Fibroblast of skin of right quadriceps (primary cell): Measurements from ENCODE around the gene WRAP73.
"Not testable (repeated sequence)": the region's sequence is repeated elsewhere in the genome, so short reads cannot be mapped to it uniquely, and the experiment has no call there.

Experiments used
- DNase-seq: peaks from one replicate; pipeline ENCODE4 v3.0.0-alpha.2; 2013

WRAP73 gene

GRCh38 chr1:3594706-3595377, 55.1 kb downstream of the WRAP73 start:
- no peak for DNase-seq

DNA sequence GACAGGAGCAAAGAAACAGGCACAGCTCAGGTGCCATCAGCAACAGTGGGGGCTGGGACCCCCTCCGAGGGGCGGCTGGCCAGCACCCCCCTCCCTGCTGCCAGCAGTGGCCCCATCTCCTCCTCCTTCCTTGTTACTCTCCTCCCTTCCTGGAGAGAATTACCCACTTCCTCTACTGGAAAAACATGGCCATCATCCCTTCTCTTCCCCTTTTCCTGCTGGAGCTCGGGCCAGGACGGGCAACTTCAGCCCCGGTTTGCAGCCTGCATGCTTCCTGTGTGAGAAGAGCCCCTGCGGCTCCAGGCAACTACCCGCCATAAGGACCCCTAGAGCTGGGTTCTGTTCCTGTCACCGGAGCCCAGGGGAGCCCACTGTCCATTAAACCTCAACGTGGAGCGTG, 56.2 kb downstream of the WRAP73 start:
- no peak for DNase-seq

DNA sequence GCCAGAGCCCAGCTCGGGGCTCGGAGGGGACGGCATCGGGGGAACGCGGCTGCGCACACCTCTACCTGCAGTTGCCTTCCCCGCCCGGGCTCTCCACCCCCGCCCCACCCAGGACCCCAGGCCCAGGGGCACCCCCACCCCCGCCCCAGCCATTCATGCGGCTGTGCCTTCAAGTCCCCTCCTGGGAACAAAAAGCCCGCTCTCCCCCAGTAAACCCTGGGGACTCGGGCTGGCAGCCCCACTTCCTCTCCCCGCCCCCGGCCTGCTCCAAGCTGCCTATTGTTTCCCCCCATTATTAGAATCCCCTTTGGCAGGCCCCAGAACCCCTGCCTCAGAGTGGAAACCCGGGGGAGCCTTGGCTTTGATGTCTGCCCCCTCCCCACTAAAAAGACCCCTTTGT, 56.6 kb downstream of the WRAP73 start:
- DNase-seq: no peak

DNA sequence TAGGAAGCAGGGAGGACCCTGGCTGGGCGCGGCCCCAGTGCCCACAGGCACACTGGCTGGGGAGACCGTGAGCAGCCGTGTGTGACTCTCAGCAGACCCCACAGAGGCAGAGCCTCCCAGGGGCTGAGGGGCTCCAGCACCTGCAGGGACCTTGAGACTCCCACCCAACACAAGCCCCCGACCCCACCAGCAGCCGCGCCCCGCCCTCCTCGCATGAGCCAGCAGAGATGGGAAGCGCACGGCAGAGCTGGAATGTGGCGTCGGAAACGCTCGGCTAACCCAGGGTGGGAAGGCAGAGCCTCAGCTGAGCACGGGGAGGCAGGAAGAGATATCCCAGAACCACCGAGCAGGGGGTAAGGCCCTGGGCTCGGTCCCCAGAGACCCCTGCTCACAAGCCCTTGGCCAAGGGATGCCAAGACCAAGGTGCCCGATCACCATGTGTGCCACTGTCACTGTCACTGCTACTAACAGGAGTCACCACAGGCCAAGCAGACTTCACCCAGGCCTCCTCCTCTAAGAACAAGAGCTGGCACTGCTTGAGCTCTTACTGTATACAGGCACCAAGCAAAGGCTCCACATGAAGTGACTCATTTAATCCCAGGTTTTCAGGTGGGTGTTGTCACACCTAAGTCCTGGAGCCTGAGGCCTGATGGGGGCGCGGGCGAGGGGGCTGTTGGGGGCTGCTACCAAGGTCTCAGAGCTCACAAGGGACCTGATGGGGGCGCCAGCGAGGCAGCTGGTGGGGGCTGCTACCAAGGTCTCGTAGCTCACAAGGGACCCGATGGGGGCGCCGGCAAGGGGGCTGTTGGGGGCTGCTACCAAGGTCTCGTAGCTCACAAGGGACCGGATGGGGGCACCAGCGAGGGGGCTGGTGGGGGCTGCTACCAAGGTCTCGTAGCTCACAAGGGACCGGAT, 58.7 kb downstream of the WRAP73 start:
- no peak for DNase-seq

- no peak for DNase-seq
Measured at GRCh38 chr1:3590139-3590763, 59.7 kb downstream of the WRAP73 start.

DNA sequence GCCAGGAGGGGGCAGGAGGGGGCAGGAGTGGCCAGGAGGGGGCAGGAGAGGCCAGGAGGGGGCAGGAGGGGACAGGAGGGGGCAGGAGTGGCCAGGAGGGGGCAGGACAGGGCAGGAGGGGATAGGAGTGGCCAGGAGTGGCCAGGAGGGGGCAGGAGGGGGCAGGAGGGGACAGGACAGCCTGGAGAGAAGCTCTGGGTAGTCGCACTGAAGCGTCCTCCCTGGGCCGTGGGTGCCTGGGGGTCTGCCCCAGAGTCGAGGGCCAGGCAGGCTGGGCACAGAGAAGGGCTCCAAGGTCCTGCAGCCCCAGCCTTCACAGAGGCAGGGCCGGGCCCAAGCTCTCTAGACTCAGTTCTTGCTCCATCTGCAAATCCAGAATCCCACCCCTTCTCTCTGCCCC, 61.5 kb downstream of the WRAP73 start:
- no peak for DNase-seq

DNA sequence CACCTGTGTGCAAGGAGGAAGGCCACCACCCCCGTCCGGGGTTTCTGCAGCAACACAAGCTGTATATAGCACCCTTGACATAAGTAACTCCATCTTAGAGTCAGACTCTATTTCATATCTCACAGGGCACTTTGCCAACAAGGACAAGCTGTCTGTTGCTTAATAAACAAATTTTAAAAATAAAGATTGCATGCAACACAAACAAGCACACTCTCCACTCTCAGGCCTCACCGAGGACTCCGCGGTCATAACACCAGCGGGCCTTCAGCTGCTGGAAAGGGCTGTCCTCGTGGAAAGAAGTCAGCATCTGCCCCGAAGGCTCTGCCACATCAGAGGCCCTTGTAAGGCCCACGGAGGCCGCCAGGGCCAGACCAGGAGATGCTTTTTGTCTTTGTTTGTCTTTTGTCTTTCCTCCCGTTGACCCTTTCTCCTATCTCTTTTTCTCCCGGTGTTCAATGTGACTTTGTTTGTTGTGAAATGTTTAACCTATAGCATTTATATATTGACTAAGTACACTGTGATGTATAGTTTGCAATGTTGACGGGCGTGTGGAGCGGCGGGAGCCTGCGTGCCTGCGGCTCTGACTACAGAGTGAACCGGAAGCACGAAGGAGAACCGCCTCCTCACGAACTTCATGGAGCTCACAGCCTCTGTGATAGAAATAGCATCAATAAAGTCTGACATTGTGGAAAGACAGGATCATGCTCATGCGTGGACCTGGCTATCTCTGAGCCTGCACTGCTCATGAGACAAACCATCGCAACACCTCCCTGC, 62.7 kb downstream of the WRAP73 start:
- DNase-seq: peak; percentile 20

DNA sequence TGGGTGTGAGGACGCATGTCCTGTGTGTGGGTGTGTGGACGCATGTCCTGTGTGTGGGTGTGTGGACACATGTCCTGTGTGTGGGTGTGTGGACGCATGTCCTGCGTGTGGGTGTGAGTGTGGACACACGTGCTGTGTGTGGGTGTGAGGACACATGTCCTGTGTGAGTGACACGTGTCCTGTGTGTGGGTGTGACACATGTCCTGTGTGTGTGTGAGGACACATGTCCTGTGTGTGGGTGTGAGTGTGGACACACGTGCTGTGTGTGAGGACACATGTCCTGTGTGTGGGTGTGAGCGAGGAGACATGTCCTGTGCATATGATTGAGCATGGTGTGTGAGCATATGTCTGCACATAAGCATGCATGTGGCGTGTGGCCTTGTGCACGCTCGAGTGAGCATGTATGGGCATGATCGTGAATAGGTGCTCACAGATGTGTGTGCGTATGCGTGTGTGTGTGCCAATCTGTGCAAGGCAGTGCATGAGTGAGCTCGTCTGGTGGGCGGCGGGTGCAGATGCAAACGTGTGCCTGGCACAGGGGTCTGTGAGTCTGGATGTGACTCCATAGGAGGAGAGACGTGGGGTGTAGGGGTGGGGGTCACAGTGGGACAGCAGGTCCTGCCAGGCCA, 63.8 kb downstream of the WRAP73 start:
- no peak for DNase-seq

- not testable (repeated sequence) for DNase-seq
Measured at GRCh38 chr1:3585353-3585868, 64.5 kb downstream of the WRAP73 start.

DNA sequence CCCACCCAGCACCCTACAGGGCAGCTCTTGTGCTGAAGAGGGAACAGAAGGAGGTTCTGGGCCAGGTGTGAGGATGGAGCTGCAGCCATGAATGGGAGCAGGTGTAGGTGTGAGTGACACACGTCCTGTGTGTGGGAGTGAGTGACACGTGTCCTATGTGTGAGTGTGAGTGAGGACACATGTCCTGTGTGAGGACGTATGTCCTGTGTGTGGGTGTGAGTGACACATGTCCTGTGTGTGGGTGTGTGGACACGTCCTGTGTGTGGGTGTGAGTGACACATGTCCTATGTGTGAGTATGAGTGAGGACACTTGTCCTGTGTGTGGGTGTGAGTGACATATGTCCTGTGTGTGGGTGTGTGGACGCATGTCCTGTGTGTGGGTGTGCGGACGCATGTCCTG, 65.0 kb downstream of the WRAP73 start:
- DNase-seq: no peak

DNA sequence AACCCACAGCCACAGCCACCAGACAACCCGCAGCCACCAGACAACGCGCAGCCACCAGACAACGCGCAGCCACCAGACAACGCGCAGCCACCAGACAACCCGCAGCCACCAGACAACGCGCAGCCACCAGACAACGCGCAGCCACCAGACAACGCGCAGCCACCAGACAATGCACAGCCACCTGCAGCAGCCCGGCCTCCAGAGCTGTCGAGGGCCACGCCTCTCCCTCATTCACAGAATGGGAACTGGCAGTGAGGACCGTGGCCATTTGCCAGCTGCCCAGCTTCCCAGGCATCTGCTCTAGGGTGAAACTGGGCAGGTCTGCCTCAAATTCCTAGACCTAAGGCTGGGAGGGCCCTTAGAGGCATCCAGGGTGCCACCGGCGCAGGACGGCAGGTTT, 66.2 kb downstream of the WRAP73 start:
- not testable (repeated sequence) for DNase-seq

GRCh38 chr1:3581296-3582036, 68.4 kb downstream of the WRAP73 start:
- no peak for DNase-seq
